ENCODE measurements around the gene NPHP4. TPM values are rescaled to one million over a fixed set of nuclear protein-coding genes. Genes with fewer than 3 reads are reported as not detected.

NPHP4 gene
- total RNA-seq, 2 donors from 2014 or later, result 6.2 to 15.9 TPM

DNA sequence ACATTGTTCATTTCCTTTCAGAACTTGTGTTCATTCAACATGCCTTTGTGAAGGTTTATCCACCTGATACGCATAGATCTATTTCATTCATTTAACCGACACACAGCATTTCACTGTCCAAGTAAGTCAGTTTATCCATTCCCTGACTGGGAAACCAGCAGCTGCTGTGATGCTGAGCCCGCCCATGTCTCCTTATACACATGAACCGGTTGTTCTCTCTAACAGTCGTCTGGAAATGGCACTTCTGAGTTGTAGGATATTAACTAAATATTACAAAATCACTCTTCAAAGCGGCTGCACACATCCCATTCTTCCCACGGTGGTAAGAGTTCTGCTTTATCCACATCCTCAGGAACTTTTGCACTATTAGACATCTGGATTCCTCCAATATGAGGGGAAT, 71.1 kb downstream of the NPHP4 start:
- Histone ChIP-seq H3K36me3 (no peaks in the 10 kb centered on the region), H3K9me3 (no peaks in the 10 kb centered on the region), H3K27me3 (no peaks in the 10 kb centered on the region), H3K4me3 (no peak overlapping the region), H3K4me1 (no peaks in the 10 kb centered on the region), H3K27ac (no peak overlapping the region), H3K9ac (ENCODE audit: low read depth in 2 of 2, low read length in 2 of 2) (no peak overlapping the region)
- DNase-seq, result no peak
- intact Hi-C loops (cut with DNase I), result no loop called here
- no peak for TF ChIP-seq CTCF (IDR thresholded peaks at IDR 0.05)

GRCh38 chr1:5920201-5920600, 72.0 kb downstream of the NPHP4 start:
- no peak for DNase-seq
- Histone ChIP-seq H3K36me3 (no peaks in the 10 kb centered on the region), H3K27me3 (no peaks in the 10 kb centered on the region), H3K9ac (ENCODE audit: low read depth in 2 of 2, low read length in 2 of 2) (no peak overlapping the region), H3K4me1 (no peaks in the 10 kb centered on the region), H3K4me3 (no peak overlapping the region), H3K27ac (no peak overlapping the region), H3K9me3 (no peaks in the 10 kb centered on the region)
- intact Hi-C loops (cut with DNase I), result no loop called here
- TF ChIP-seq CTCF (IDR thresholded peaks at IDR 0.05), result no peak

DNA sequence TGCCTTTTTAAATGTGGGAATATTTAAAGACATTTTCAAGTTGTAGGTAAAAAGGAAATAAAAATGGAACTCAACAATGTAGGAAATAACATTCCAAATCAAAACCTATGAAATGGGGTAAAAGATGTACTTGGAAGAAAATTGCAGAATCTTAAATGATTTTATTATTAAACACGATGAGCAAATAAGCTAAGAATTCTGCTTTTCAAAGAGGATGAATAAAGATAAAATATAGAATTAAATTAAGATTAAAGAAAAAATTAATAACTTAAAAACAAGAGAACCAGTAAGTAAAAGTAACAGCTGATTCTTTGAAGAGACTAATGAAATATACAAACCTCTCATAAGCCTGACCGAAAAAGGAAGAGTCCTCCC, 74.0 kb downstream of the NPHP4 start:
- no peaks in the 10 kb centered on the region for H3K36me3 ChIP-seq
- TF ChIP-seq CTCF (IDR thresholded peaks at IDR 0.05), result no peak
- no peak overlapping the region for H3K9ac ChIP-seq (ENCODE audit: low read depth in 2 of 2, low read length in 2 of 2)
- no peak overlapping the region for H3K27ac ChIP-seq
- no peak overlapping the region for H3K4me3 ChIP-seq
- no peaks in the 10 kb centered on the region for H3K4me1 ChIP-seq
- intact Hi-C loops (cut with DNase I), result loop anchor here (10.0 kb wide), 1 partner anchor 403 kb away; no protein-coding TSS in a partner anchor
- no peaks in the 10 kb centered on the region for H3K9me3 ChIP-seq
- no peak for DNase-seq
- H3K27me3 ChIP-seq, result no peaks in the 10 kb centered on the region

- Histone ChIP-seq H3K9me3 (no peaks in the 10 kb centered on the region), H3K9ac (ENCODE audit: low read depth in 2 of 2, low read length in 2 of 2) (no peak overlapping the region), H3K36me3 (no peaks in the 10 kb centered on the region), H3K27me3 (no peaks in the 10 kb centered on the region), H3K27ac (no peak overlapping the region), H3K4me1 (no peaks in the 10 kb centered on the region), H3K4me3 (no peak overlapping the region)
- no peak for DNase-seq
- intact Hi-C loops (cut with DNase I), result loop anchor here (10.0 kb wide), 1 partner anchor 403 kb away; no protein-coding TSS in a partner anchor
- TF ChIP-seq CTCF (IDR thresholded peaks at IDR 0.05), result no peak
These were observed 74.5 kb downstream of the NPHP4 start for GRCh38 chr1:5917591-5918274.

DNA sequence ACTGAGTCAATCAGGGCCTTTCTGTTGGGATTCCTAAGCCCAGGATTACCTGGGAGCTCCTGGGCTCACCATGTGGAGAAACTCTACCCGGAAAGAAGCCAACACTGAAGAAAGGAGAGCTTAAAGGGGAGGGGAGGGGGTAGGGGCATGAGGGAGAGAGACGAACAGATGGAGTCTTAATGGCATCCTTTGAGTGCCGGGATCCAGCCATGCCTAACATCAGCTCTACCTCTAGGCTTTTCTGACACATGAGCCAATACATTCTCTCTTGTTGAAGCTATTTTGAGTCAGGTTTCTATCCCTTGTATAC, 75.0 kb downstream of the NPHP4 start:
- H3K27me3 ChIP-seq, result no peaks in the 10 kb centered on the region
- intact Hi-C loops (cut with DNase I), result loop anchor here (10.0 kb wide), 1 partner anchor 402 kb away; no protein-coding TSS in a partner anchor
- no peaks in the 10 kb centered on the region for H3K9me3 ChIP-seq
- no peaks in the 10 kb centered on the region for H3K36me3 ChIP-seq
- DNase-seq, result no peak
- H3K4me1 ChIP-seq, result no peaks in the 10 kb centered on the region
- TF ChIP-seq CTCF (IDR thresholded peaks at IDR 0.05), result no peak
- H3K27ac ChIP-seq, result no peak overlapping the region
- no peak overlapping the region for H3K9ac ChIP-seq (ENCODE audit: low read depth in 2 of 2, low read length in 2 of 2)
- no peak overlapping the region for H3K4me3 ChIP-seq
